Measurements from ENCODE around the gene RASL12.

The RASL12 gene

GRCh38 chr15:65092911-65093792, 25.4 kb upstream of the RASL12 start:
- no peak for DNase-seq (ENCODE audit: low spot score)

GRCh38 chr15:65091946-65092770, 24.4 kb upstream of the RASL12 start:
- no peak for DNase-seq (ENCODE audit: low spot score)

- DNase-seq (ENCODE audit: low spot score), result no peak
Observed at GRCh38 chr15:65089206-65089824, 21.5 kb upstream of the RASL12 start.

- no peak for DNase-seq (ENCODE audit: low spot score)
Observed at GRCh38 chr15:65088643-65089021, 20.8 kb upstream of the RASL12 start.

GRCh38 chr15:65087873-65088642, 20.3 kb upstream of the RASL12 start:
- DNase-seq (ENCODE audit: low spot score), result no peak

GRCh38 chr15:65087411-65087810, 19.6 kb upstream of the RASL12 start:
- no peak for DNase-seq (ENCODE audit: low spot score)

GRCh38 chr15:65086680-65087111, 18.9 kb upstream of the RASL12 start:
- no peak for DNase-seq (ENCODE audit: low spot score)

GRCh38 chr15:65085990-65086679, 18.3 kb upstream of the RASL12 start:
- DNase-seq (ENCODE audit: low spot score), result no peak

GRCh38 chr15:65085207-65085753, 17.5 kb upstream of the RASL12 start:
- no peak for DNase-seq (ENCODE audit: low spot score)

GRCh38 chr15:65084500-65085206, 16.9 kb upstream of the RASL12 start:
- no peak for DNase-seq (ENCODE audit: low spot score)

GRCh38 chr15:65083262-65083701, 15.5 kb upstream of the RASL12 start:
- no peak for DNase-seq (ENCODE audit: low spot score)

GRCh38 chr15:65082303-65082953, 14.6 kb upstream of the RASL12 start:
- DNase-seq (ENCODE audit: low spot score), result no peak

GRCh38 chr15:65081758-65082157, 14.0 kb upstream of the RASL12 start:
- DNase-seq (ENCODE audit: low spot score), result no peak

GRCh38 chr15:65081270-65081669, 13.5 kb upstream of the RASL12 start:
- DNase-seq (ENCODE audit: low spot score), result no peak

- no peak for DNase-seq (ENCODE audit: low spot score)
Observed at GRCh38 chr15:65079580-65079979, 11.8 kb upstream of the RASL12 start.

- no peak for DNase-seq (ENCODE audit: low spot score)
Observed at GRCh38 chr15:65077981-65078352, 10.2 kb upstream of the RASL12 start.

GRCh38 chr15:65077291-65077980, 9.6 kb upstream of the RASL12 start:
- DNase-seq (ENCODE audit: low spot score), result no peak

- DNase-seq (ENCODE audit: low spot score), result no peak
Observed at GRCh38 chr15:65076486-65077290, 8.9 kb upstream of the RASL12 start, which contains the start of gene KBTBD13. Gene KBTBD13 (plus strand): TSS chr15:65076746. CDS start chr15:65076816, 70 bp downstream.
